ENCODE measurements around the gene NQO1.

GRCh38 chr16:69726313-69727060 is at the start of gene NQO1:
- TF ChIP-seq POLR2A (IDR thresholded peaks at IDR 0.05) (peak; percentile 23 to 65 (median 50)), CTCF (IDR thresholded peaks at IDR 0.05) (no peak)

All from body of pancreas (tissue), 4 donors.